ENCODE results near the gene CFHR2. TPM values are rescaled to one million over a fixed set of nuclear protein-coding genes. Genes with fewer than 3 reads are reported as not detected.
A peak's percentile ranks its signal among the peaks of the same experiment; 100 is the strongest.

The CFHR2 gene
- total RNA-seq, 1 donor, result not detected

GRCh38 chr1:196951711-196952394 is 8.3 kb downstream of the CFHR2 start:
- H3K36me3 ChIP-seq (ENCODE audit: insufficient read depth, low read length), result no peaks in the 10 kb centered on the region
- no peaks in the 10 kb centered on the region for H4K20me1 ChIP-seq (ENCODE audit: insufficient read depth, low read length)
- H3K27ac ChIP-seq (ENCODE audit: low read depth, low read length), result no peak overlapping the region
- no peaks in the 10 kb centered on the region for H3K79me2 ChIP-seq (ENCODE audit: insufficient read depth, low read length)
- H3K4me1 ChIP-seq (ENCODE audit: insufficient read depth, low read length), result no peaks in the 10 kb centered on the region
- H3K4me2 ChIP-seq (ENCODE audit: insufficient read depth, low read length), result no peak overlapping the region
- H3K9me3 ChIP-seq (ENCODE audit: low read depth, low read length), result no peaks in the 10 kb centered on the region
- peak; percentile 11 for DNase-seq (ENCODE audit: insufficient read length, low spot score, missing footprints)
- no peaks in the 10 kb centered on the region for H3K27me3 ChIP-seq (ENCODE audit: insufficient read depth, low read length)
- no peak for TF ChIP-seq CTCF (IDR thresholded peaks at IDR 0.05; ENCODE audit: extremely low read depth, low read depth, low read length)
- H2AFZ ChIP-seq (ENCODE audit: low read length), result no peak overlapping the region
- no peak overlapping the region for H3K4me3 ChIP-seq (ENCODE audit: insufficient read depth, low read length)

GRCh38 chr1:196954778-196955177 is 11.2 kb downstream of the CFHR2 start:
- no peak overlapping the region for H3K4me3 ChIP-seq (ENCODE audit: insufficient read depth, low read length)
- H3K36me3 ChIP-seq (ENCODE audit: insufficient read depth, low read length), result no peaks in the 10 kb centered on the region
- H4K20me1 ChIP-seq (ENCODE audit: insufficient read depth, low read length), result no peaks in the 10 kb centered on the region
- TF ChIP-seq CTCF (IDR thresholded peaks at IDR 0.05; ENCODE audit: extremely low read depth, low read depth, low read length), result no peak
- no peaks in the 10 kb centered on the region for H3K27me3 ChIP-seq (ENCODE audit: insufficient read depth, low read length)
- no peaks in the 10 kb centered on the region for H3K9me3 ChIP-seq (ENCODE audit: low read depth, low read length)
- no peak overlapping the region for H3K4me2 ChIP-seq (ENCODE audit: insufficient read depth, low read length)
- no peak overlapping the region for H2AFZ ChIP-seq (ENCODE audit: low read length)
- no peaks in the 10 kb centered on the region for H3K4me1 ChIP-seq (ENCODE audit: insufficient read depth, low read length)
- DNase-seq (ENCODE audit: insufficient read length, low spot score, missing footprints), result no peak
- no peak overlapping the region for H3K27ac ChIP-seq (ENCODE audit: low read depth, low read length)
- no peaks in the 10 kb centered on the region for H3K79me2 ChIP-seq (ENCODE audit: insufficient read depth, low read length)

- no peaks in the 10 kb centered on the region for H3K4me1 ChIP-seq (ENCODE audit: insufficient read depth, low read length)
- no peaks in the 10 kb centered on the region for H3K36me3 ChIP-seq (ENCODE audit: insufficient read depth, low read length)
- no peak for DNase-seq (ENCODE audit: insufficient read length, low spot score, missing footprints)
- no peaks in the 10 kb centered on the region for H3K79me2 ChIP-seq (ENCODE audit: insufficient read depth, low read length)
- H3K4me2 ChIP-seq (ENCODE audit: insufficient read depth, low read length), result no peak overlapping the region
- H3K27me3 ChIP-seq (ENCODE audit: insufficient read depth, low read length), result no peaks in the 10 kb centered on the region
- no peaks in the 10 kb centered on the region for H3K9me3 ChIP-seq (ENCODE audit: low read depth, low read length)
- no peak overlapping the region for H3K4me3 ChIP-seq (ENCODE audit: insufficient read depth, low read length)
- no peak overlapping the region for H3K27ac ChIP-seq (ENCODE audit: low read depth, low read length)
- TF ChIP-seq CTCF (IDR thresholded peaks at IDR 0.05; ENCODE audit: extremely low read depth, low read depth, low read length), result no peak
- H2AFZ ChIP-seq (ENCODE audit: low read length), result no peak overlapping the region
- no peaks in the 10 kb centered on the region for H4K20me1 ChIP-seq (ENCODE audit: insufficient read depth, low read length)
Measured at GRCh38 chr1:196955926-196956325, 12.4 kb downstream of the CFHR2 start.

- Histone ChIP-seq H3K4me3 (ENCODE audit: insufficient read depth, low read length) (no peak overlapping the region), H3K36me3 (ENCODE audit: insufficient read depth, low read length) (no peaks in the 10 kb centered on the region)
- no peak for TF ChIP-seq CTCF (IDR thresholded peaks at IDR 0.05; ENCODE audit: extremely low read depth, low read depth, low read length)
Measured at GRCh38 chr1:196960854-196961253, 17.3 kb downstream of the CFHR2 start.

More at GRCh38 chr1:196960854-196961253, 17.3 kb downstream of the CFHR2 start:
- H2AFZ ChIP-seq (ENCODE audit: low read length), result no peak overlapping the region
- no peaks in the 10 kb centered on the region for H3K27me3 ChIP-seq (ENCODE audit: insufficient read depth, low read length)
- H3K4me1 ChIP-seq (ENCODE audit: insufficient read depth, low read length), result no peaks in the 10 kb centered on the region
- no peaks in the 10 kb centered on the region for H4K20me1 ChIP-seq (ENCODE audit: insufficient read depth, low read length)
- no peak overlapping the region for H3K27ac ChIP-seq (ENCODE audit: low read depth, low read length)
- H3K9me3 ChIP-seq (ENCODE audit: low read depth, low read length), result no peaks in the 10 kb centered on the region
- no peaks in the 10 kb centered on the region for H3K79me2 ChIP-seq (ENCODE audit: insufficient read depth, low read length)
- H3K4me2 ChIP-seq (ENCODE audit: insufficient read depth, low read length), result no peak overlapping the region
- DNase-seq (ENCODE audit: insufficient read length, low spot score, missing footprints), result no peak

All from osteoblast (primary cell).